Liver (tissue), 3 donors: ENCODE data around the gene LIMCH1.

Source experiments
- EGR1 ChIP-seq, 2 donors: IDR thresholded peaks; 2 replicates each; pipeline ENCODE4 v1.6.1; 2016 to 2018; ENCODE audit warnings: antibody characterized with exemption in 2 of 2, low read depth in 2 of 2
- FOXA1 ChIP-seq: IDR thresholded peaks from 2 replicates; pipeline ENCODE4 v1.6.1; 2016; ENCODE audit warnings: antibody characterized with exemption
- MAX ChIP-seq: IDR thresholded peaks from 2 replicates; pipeline ENCODE4 v1.6.1; 2016; ENCODE audit warnings: antibody characterized with exemption
- RAD21 ChIP-seq, 2 donors: IDR thresholded peaks; 2 replicates each; pipeline ENCODE4 v1.6.1; 2016; ENCODE audit warnings: antibody characterized with exemption in 2 of 2, mild to moderate bottlenecking in 2 of 2
- SP1 ChIP-seq: IDR thresholded peaks from 2 replicates; pipeline ENCODE4 v1.6.1; 2018; ENCODE audit warnings: antibody characterized with exemption, mild to moderate bottlenecking
- TAF1 ChIP-seq: conservative IDR thresholded peaks from 2 replicates; pipeline ENCODE4 v1.6.1; 2016; ENCODE audit warnings: antibody characterized with exemption, mild to moderate bottlenecking
- YY1 ChIP-seq: IDR thresholded peaks from 2 replicates; pipeline ENCODE4 v1.6.1; 2016; ENCODE audit warnings: antibody characterized with exemption, mild to moderate bottlenecking
- TF ChIP-seq, protein P1 (sequence below): fragments of 150-350 bp; IDR thresholded peaks from 2 replicates; pipeline ENCODE4 v1.5.1; 2017; ENCODE audit warnings: improper control_type of control experiment, low read depth, low read length; ENCODE audit not compliant: missing input control
- TF ChIP-seq, protein P2 (sequence below): IDR thresholded peaks from 2 replicates; pipeline ENCODE4 v1.6.1; 2016; ENCODE audit warnings: antibody characterized with exemption
- donor health status: healthy.
- donor health status: healthy.

GRCh38 chr4:41579526-41579925 is 41.6 kb downstream of the LIMCH1 start:
- TF ChIP-seq, protein P1, sequence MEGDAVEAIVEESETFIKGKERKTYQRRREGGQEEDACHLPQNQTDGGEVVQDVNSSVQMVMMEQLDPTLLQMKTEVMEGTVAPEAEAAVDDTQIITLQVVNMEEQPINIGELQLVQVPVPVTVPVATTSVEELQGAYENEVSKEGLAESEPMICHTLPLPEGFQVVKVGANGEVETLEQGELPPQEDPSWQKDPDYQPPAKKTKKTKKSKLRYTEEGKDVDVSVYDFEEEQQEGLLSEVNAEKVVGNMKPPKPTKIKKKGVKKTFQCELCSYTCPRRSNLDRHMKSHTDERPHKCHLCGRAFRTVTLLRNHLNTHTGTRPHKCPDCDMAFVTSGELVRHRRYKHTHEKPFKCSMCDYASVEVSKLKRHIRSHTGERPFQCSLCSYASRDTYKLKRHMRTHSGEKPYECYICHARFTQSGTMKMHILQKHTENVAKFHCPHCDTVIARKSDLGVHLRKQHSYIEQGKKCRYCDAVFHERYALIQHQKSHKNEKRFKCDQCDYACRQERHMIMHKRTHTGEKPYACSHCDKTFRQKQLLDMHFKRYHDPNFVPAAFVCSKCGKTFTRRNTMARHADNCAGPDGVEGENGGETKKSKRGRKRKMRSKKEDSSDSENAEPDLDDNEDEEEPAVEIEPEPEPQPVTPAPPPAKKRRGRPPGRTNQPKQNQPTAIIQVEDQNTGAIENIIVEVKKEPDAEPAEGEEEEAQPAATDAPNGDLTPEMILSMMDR = no peak
- TF ChIP-seq, protein P2, sequence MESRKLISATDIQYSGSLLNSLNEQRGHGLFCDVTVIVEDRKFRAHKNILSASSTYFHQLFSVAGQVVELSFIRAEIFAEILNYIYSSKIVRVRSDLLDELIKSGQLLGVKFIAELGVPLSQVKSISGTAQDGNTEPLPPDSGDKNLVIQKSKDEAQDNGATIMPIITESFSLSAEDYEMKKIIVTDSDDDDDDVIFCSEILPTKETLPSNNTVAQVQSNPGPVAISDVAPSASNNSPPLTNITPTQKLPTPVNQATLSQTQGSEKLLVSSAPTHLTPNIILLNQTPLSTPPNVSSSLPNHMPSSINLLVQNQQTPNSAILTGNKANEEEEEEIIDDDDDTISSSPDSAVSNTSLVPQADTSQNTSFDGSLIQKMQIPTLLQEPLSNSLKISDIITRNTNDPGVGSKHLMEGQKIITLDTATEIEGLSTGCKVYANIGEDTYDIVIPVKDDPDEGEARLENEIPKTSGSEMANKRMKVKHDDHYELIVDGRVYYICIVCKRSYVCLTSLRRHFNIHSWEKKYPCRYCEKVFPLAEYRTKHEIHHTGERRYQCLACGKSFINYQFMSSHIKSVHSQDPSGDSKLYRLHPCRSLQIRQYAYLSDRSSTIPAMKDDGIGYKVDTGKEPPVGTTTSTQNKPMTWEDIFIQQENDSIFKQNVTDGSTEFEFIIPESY = no peak
- TF ChIP-seq MAX (no peak), SP1 (no peak), EGR1 (IDR thresholded peaks at IDR 0.05; ENCODE audit: low read depth in 2 of 2) (no peak), FOXA1 (no peak), TAF1 (no peak), RAD21 (IDR thresholded peaks at IDR 0.05) (no peak), YY1 (no peak)
